Thoracic aorta (tissue), 2 donors: ENCODE results near the gene ETNK2. TPM values are rescaled to one million over a fixed set of nuclear protein-coding genes. Genes with fewer than 3 reads are reported as not detected.

Source experiments
- ATAC-seq: fragments of 150-250 bp; one replicate; pipeline ENCODE4 v1.8.0; 2017; ENCODE audit warnings: low read depth; ENCODE audit not compliant: insufficient number of reproducible peaks, low FRiP score
- DNase-seq: peaks from one replicate; pipeline ENCODE4 v3.0.0-alpha.2; 2020; ENCODE audit warnings: low spot score
- H3K27ac ChIP-seq, 2 donors: fragments of 200-600 bp; sonication (generic); 1 replicate in 1 of 2; 2 replicates in 1 of 2; pipeline ENCODE4 v1.5.1; 2016; ENCODE audit warnings: mild to moderate bottlenecking in 2 of 2, moderate library complexity in 2 of 2
- H3K27me3 ChIP-seq: fragments of 200-600 bp; sonication (generic); replicated peaks from 2 replicates; pipeline ENCODE4 v1.6.0; 2016; ENCODE audit warnings: mild to moderate bottlenecking; ENCODE audit not compliant: insufficient read depth
- H3K36me3 ChIP-seq: fragments of 200-600 bp; sonication (generic); one replicate; pipeline ENCODE4 v1.5.1; 2016
- H3K4me1 ChIP-seq, 2 donors: fragments of 200-600 bp; sonication (generic); 1 replicate in 1 of 2; 2 replicates in 1 of 2; pipeline versions ENCODE4 v1.5.1 to v1.6.0; 2016; ENCODE audit warnings: low read depth in 2 of 2, mild to moderate bottlenecking in 1 of 2; ENCODE audit not compliant: control insufficient read depth in 1 of 2
- H3K4me3 ChIP-seq: fragments of 200-600 bp; sonication (generic); 2 replicates; pipeline ENCODE4 v1.5.1; 2016; ENCODE audit warnings: mild to moderate bottlenecking
- H3K9me3 ChIP-seq: fragments of 200-600 bp; sonication (generic); 2 replicates; pipeline ENCODE4 v1.5.1; 2016
- CTCF ChIP-seq: fragments of 200-600 bp; sonication (generic); IDR thresholded peaks from one replicate; pipeline ENCODE4 v1.5.1; 2019; ENCODE audit warnings: antibody characterized with exemption
- total RNA-seq, 2 donors: library from RNA; depleted of rRNA; stranded (reverse); fragments of >200 nt; gene quantifications; one replicate each; pipeline versions ENCODE4 v1.1.0 to v1.2.3, GENCODE V29; 2016

The ETNK2 gene
- total RNA-seq, 2 donors from 2014 or later: 18.0 to 24.5 TPM

DNA sequence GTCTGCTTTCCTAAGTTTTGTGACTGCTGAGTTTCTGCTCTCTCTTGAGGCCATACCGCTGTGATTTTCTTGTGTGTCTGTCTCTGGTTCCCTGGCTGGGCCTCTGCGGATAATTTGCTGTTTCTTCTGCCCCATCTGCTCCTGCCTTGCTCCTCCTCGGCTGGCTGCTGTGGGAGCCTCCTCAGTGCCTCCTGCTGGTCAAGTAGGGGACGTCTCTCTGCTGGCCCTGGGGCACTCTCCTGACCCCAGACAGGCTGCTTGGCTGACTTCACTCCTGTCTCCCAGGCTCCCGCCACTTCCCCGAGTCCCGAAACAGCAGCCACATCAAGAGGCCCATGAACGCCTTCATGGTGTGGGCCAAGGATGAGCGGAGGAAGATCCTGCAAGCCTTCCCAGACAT lies 28.5 kb downstream of the ETNK2 start:
- no peak overlapping the region for H3K27ac ChIP-seq
- H3K4me3 ChIP-seq: no peak overlapping the region
- no peaks in the 10 kb centered on the region for H3K27me3 ChIP-seq
- H3K36me3 ChIP-seq: peaks cover 28% of the 10 kb centered on the region
- no peaks in the 10 kb centered on the region for H3K9me3 ChIP-seq
- H3K4me1 ChIP-seq: peaks cover 0 to 16% of the 10 kb centered on the region in 2 donors
- ATAC-seq (no peak), DNase-seq (no peak)
- TF ChIP-seq CTCF: no peak

GRCh38 chr1:204121840-204122555 lies 29.8 kb downstream of the ETNK2 start:
- H3K27me3 ChIP-seq: no peaks in the 10 kb centered on the region
- ATAC-seq (no peak), DNase-seq (no peak)
- peaks cover 31% of the 10 kb centered on the region for H3K36me3 ChIP-seq
- H3K4me3 ChIP-seq: no peak overlapping the region
- H3K4me1 ChIP-seq: peaks cover 0 to 9% of the 10 kb centered on the region in 2 donors
- no peak for TF ChIP-seq CTCF
- H3K27ac ChIP-seq: no peak overlapping the region
- H3K9me3 ChIP-seq: no peaks in the 10 kb centered on the region

GRCh38 chr1:204116539-204116938 lies 35.3 kb downstream of the ETNK2 start:
- no peaks in the 10 kb centered on the region for H3K4me1 ChIP-seq
- no peak for ATAC-seq
- peaks cover 8% of the 10 kb centered on the region for H3K36me3 ChIP-seq
- DNase-seq: no peak
- H3K27me3 ChIP-seq: no peaks in the 10 kb centered on the region
- no peak for TF ChIP-seq CTCF
- H3K4me3 ChIP-seq: no peak overlapping the region
- H3K27ac ChIP-seq: no peak overlapping the region
- H3K9me3 ChIP-seq: no peaks in the 10 kb centered on the region

- TF ChIP-seq CTCF: no peak
- no peak overlapping the region for H3K27ac ChIP-seq
- no peak for ATAC-seq
- H3K27me3 ChIP-seq: no peaks in the 10 kb centered on the region
- peaks cover 4% of the 10 kb centered on the region for H3K36me3 ChIP-seq
- H3K4me1 ChIP-seq: no peaks in the 10 kb centered on the region
- DNase-seq: no peak
- no peaks in the 10 kb centered on the region for H3K9me3 ChIP-seq
- no peak overlapping the region for H3K4me3 ChIP-seq
Observed at GRCh38 chr1:204115116-204115515, 36.7 kb downstream of the ETNK2 start.

GRCh38 chr1:204114606-204115005 lies 37.2 kb downstream of the ETNK2 start:
- H3K9me3 ChIP-seq: no peaks in the 10 kb centered on the region
- no peak overlapping the region for H3K4me3 ChIP-seq
- no peaks in the 10 kb centered on the region for H3K4me1 ChIP-seq
- no peak for TF ChIP-seq CTCF
- DNase-seq: no peak
- no peak overlapping the region for H3K27ac ChIP-seq
- no peaks in the 10 kb centered on the region for H3K27me3 ChIP-seq
- no peak for ATAC-seq
- H3K36me3 ChIP-seq: peaks cover 4% of the 10 kb centered on the region
